Activated CD4-positive, alpha-beta memory T cell treated with anti-CD3 and anti-CD28 coated beads, Interleukin-2, amount 10 ng/mL, durations not matched to agents 7 days and 5 days (primary cell): ENCODE results near the gene BRD8. TPM values are rescaled to one million over a fixed set of nuclear protein-coding genes. Genes with fewer than 3 reads are reported as not detected.
"Not testable (repeated sequence)": the region's sequence is repeated elsewhere in the genome, so short reads cannot be mapped to it uniquely, and the experiment has no call there.

Experiments
- CTCF ChIA-PET: fragments of 350-600 bp; sonication (Branson Sonifier 250); formaldehyde crosslinking; loops from one replicate; lab custom pipeline; 2021; ENCODE audit warnings: antibody characterized with exemption, inconsistent platforms; lab: Charles Lee
- POLR2A ChIA-PET: fragments of 350-600 bp; sonication (Branson Sonifier 250); formaldehyde crosslinking; loops from one replicate; lab custom pipeline; 2021; ENCODE audit warnings: antibody characterized with exemption; lab: Charles Lee
- DNase-seq: peaks from one replicate; pipeline ENCODE4 v3.0.0-alpha.2; 2020
- H3K27ac Mint-ChIP-seq: one replicate; pipeline ENCODE4 v1.8.0; 2021; ENCODE audit warnings: mild to moderate bottlenecking, mixed read lengths
- H3K27me3 Mint-ChIP-seq: one replicate; pipeline ENCODE4 v1.8.0; 2021; ENCODE audit warnings: mixed read lengths
- H3K36me3 Mint-ChIP-seq: one replicate; pipeline ENCODE4 v1.8.0; 2021; ENCODE audit warnings: low read depth, mixed read lengths
- H3K4me1 Mint-ChIP-seq: one replicate; pipeline ENCODE4 v1.8.0; 2021; ENCODE audit warnings: mixed read lengths
- H3K4me3 Mint-ChIP-seq: one replicate; pipeline ENCODE4 v1.8.0; 2021; ENCODE audit warnings: mild to moderate bottlenecking, mixed read lengths
- H3K9me3 Mint-ChIP-seq: one replicate; pipeline ENCODE4 v1.8.0; 2021; ENCODE audit warnings: mixed read lengths
- total RNA-seq, 2 experiments: library from RNA; stranded (reverse); gene quantifications; one replicate each; pipeline ENCODE4 v1.2.3, GENCODE V29; 2021

BRD8 gene
- total RNA-seq, 2 experiments from 2014 or later: 62.9 to 72.7 TPM

GRCh38 chr5:138157626-138158025 is 20.8 kb downstream of the BRD8 start:
- Mint-ChIP-seq H3K4me1 (no peaks in the 10 kb centered on the region), H3K27me3 (peaks cover 4% of the 10 kb centered on the region), H3K36me3 (peaks cover 48% of the 10 kb centered on the region), H3K9me3 (no peaks in the 10 kb centered on the region), H3K4me3 (no peak overlapping the region), H3K27ac (no peak overlapping the region)
- CTCF ChIA-PET: no interaction called here
- POLR2A ChIA-PET: no interaction called here
- DNase-seq: no peak

DNA sequence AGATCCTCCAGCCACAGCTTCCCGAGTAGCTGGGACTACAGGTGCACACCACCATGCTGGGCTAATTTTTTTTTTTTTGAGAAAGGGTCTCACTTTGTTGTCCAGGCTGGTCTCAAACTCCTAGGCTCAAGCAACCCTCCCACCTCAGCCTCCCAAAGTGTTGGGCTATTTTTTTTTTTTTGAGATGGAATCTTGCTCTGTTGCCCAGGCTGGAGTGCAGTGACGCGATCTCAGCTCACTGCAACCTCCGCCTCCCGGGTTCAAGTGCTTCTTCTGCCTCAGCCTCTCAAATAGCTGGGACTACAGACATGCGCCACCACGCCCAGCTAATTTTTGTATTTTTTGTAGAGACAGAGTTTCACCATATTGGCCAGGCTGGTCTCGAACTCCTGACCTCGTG is 22.5 kb downstream of the BRD8 start:
- DNase-seq, H3K4me1 Mint-ChIP-seq, CTCF ChIA-PET, H3K27ac Mint-ChIP-seq, H3K9me3 Mint-ChIP-seq, H3K27me3 Mint-ChIP-seq, H3K4me3 Mint-ChIP-seq: not testable (repeated sequence)
- POLR2A ChIA-PET: interaction anchor here (0.7 kb wide), 1 partner anchor 530 kb away, joined by 4 read pairs; no protein-coding TSS in a partner anchor
- peaks cover 35% of the 10 kb centered on the region for H3K36me3 Mint-ChIP-seq

DNA sequence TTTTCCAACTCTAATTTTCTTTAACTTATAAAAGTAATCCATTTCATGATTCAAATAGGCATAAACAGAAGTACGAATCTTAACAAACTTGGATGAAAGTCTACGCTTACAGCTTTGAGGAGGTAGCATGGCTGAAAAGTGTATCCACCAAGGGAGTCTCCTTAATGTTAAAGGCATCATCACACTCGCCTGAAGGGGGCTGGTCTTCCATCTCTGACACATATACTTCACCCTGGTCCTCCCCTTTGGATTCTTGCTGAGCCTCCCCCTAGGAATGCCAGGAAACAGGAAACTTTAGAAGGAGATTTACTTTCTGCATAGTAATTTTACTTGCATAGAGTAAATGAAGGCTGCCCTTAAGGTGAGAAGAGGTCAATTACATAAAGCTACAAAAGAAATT is 28.9 kb downstream of the BRD8 start:
- no peak for DNase-seq
- H3K9me3 Mint-ChIP-seq: no peaks in the 10 kb centered on the region
- no peak overlapping the region for H3K4me3 Mint-ChIP-seq
- H3K27ac Mint-ChIP-seq: no peak overlapping the region
- no peaks in the 10 kb centered on the region for H3K4me1 Mint-ChIP-seq
- ChIA-PET POLR2A (no interaction called here), CTCF (interaction anchor here (0.9 to 1.6 kb wide), 3 partner anchors 16 to 17 kb away, joined by 3 to 4 read pairs (median 3); no protein-coding TSS in a partner anchor)
- H3K27me3 Mint-ChIP-seq: peaks cover 4% of the 10 kb centered on the region
- H3K36me3 Mint-ChIP-seq: no peaks in the 10 kb centered on the region

DNA sequence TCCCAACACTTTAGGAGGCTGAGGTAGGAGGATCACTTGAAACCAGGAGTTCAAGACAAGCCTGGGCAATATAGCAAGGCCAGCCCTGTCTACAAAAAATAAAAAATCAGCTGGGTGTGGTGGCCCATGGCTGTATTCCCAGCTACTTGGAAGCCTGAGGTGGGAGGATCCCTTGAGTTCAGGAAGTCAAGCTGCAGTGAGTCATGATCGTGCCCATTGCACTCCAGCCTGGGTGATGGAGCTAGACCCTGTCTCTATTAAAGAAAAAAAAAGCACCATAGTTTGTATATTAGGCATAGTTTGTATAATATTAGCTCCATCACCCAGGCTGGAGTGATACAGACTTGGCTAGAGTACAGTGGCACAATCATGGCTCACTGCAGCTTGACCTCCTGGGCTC is 29.6 kb downstream of the BRD8 start:
- POLR2A ChIA-PET: no interaction called here
- H3K36me3 Mint-ChIP-seq: no peaks in the 10 kb centered on the region
- no peak overlapping the region for H3K4me3 Mint-ChIP-seq
- CTCF ChIA-PET: interaction anchor here (1.6 kb wide), 1 partner anchor 15 kb away, joined by 4 read pairs; no protein-coding TSS in a partner anchor
- no peaks in the 10 kb centered on the region for H3K9me3 Mint-ChIP-seq
- no peak for DNase-seq
- no peak overlapping the region for H3K27ac Mint-ChIP-seq
- peaks cover 2% of the 10 kb centered on the region for H3K27me3 Mint-ChIP-seq
- H3K4me1 Mint-ChIP-seq: no peaks in the 10 kb centered on the region

DNA sequence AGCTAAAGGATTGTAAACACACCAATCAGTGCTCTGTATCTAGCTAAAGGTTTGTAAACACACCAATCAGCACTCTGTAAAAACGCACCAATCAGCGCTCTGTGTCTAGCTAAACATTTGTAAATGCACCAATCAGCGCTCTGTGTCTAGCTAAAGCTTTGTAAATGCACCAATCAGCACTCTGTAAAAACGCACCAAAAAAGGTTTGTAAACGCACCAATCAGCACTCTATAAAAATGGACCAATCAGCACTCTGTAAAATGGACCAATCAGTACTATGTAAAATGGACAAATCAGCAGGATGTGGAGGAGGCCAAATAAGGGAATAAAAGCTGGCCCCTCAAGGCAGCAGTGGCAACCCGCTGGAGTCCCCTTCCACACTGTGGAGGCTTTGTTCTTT is 34.9 kb downstream of the BRD8 start:
- H3K27ac Mint-ChIP-seq, H3K27me3 Mint-ChIP-seq, POLR2A ChIA-PET, H3K4me3 Mint-ChIP-seq, H3K9me3 Mint-ChIP-seq, DNase-seq, H3K4me1 Mint-ChIP-seq, H3K36me3 Mint-ChIP-seq: not testable (repeated sequence)
- CTCF ChIA-PET: interaction anchor here (3.1 kb wide), 1 partner anchor 10 kb away, joined by 13 read pairs; no protein-coding TSS in a partner anchor

DNA sequence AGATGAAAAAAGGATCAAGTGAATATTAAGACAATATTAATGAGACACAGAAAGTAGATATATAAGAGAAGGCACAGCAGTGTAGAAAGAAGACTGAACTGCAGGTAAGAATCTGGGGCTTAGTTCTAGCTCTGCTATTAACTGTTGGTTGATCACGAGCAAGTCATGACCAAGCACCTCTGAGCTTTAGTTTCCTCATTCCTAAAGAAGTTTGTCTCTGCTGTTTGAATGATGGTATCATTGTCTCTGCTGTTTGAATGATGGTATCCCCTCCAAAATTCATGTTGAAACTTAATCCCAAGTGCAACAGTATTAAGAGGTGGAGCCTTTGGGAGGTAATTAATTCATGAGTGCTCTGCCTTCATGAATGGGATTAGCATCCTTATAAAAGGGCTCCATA is 36.7 kb downstream of the BRD8 start:
- no peak overlapping the region for H3K4me3 Mint-ChIP-seq

DNA sequence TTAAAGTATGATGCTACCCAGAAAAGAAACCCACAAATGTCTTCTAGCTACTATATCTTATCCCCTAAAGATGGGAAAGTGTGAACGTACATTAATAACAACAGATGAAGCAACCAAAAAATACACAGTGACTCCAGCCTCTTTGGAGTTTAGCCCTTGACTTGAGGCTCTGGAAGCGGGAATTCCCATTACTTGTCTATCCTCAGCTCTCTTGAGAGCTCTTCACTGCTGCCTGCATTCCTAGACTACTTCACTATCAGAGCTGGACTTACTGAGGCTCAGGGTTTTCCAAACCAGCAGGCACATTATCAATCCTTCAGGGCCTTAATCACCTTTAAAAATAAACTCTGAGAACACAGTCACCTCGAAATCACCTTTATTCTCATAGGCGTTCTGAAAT is 38.2 kb downstream of the BRD8 start:
- Mint-ChIP-seq H3K4me1 (no peaks in the 10 kb centered on the region), H3K4me3 (no peak overlapping the region), H3K9me3 (no peaks in the 10 kb centered on the region), H3K27ac (no peak overlapping the region), H3K27me3 (peaks cover 10% of the 10 kb centered on the region), H3K36me3 (no peaks in the 10 kb centered on the region)
- CTCF ChIA-PET: interaction anchor here (1.2 kb wide), 1 partner anchor 62 kb away, joined by 4 read pairs; no protein-coding TSS in a partner anchor
- no peak for DNase-seq
- POLR2A ChIA-PET: no interaction called here

More for the DNA sequence above, 36.7 kb downstream of the BRD8 start:
- no peak for DNase-seq
- no peaks in the 10 kb centered on the region for H3K4me1 Mint-ChIP-seq
- no peaks in the 10 kb centered on the region for H3K9me3 Mint-ChIP-seq
- ChIA-PET POLR2A (no interaction called here), CTCF (interaction anchor here (0.8 kb wide), 1 partner anchor 10 kb away, joined by 3 read pairs; no protein-coding TSS in a partner anchor)
- no peak overlapping the region for H3K27ac Mint-ChIP-seq
- peaks cover 5% of the 10 kb centered on the region for H3K27me3 Mint-ChIP-seq
- no peaks in the 10 kb centered on the region for H3K36me3 Mint-ChIP-seq

GRCh38 chr5:138139781-138140090 is 38.7 kb downstream of the BRD8 start:
- CTCF ChIA-PET: interaction anchor here (1.2 kb wide), 1 partner anchor 62 kb away, joined by 4 read pairs; no protein-coding TSS in a partner anchor
- H3K9me3 Mint-ChIP-seq: no peaks in the 10 kb centered on the region
- no peaks in the 10 kb centered on the region for H3K4me1 Mint-ChIP-seq
- POLR2A ChIA-PET: no interaction called here
- DNase-seq: no peak
- H3K4me3 Mint-ChIP-seq: no peak overlapping the region
- no peaks in the 10 kb centered on the region for H3K36me3 Mint-ChIP-seq
- peaks cover 10% of the 10 kb centered on the region for H3K27me3 Mint-ChIP-seq
- H3K27ac Mint-ChIP-seq: no peak overlapping the region

DNA sequence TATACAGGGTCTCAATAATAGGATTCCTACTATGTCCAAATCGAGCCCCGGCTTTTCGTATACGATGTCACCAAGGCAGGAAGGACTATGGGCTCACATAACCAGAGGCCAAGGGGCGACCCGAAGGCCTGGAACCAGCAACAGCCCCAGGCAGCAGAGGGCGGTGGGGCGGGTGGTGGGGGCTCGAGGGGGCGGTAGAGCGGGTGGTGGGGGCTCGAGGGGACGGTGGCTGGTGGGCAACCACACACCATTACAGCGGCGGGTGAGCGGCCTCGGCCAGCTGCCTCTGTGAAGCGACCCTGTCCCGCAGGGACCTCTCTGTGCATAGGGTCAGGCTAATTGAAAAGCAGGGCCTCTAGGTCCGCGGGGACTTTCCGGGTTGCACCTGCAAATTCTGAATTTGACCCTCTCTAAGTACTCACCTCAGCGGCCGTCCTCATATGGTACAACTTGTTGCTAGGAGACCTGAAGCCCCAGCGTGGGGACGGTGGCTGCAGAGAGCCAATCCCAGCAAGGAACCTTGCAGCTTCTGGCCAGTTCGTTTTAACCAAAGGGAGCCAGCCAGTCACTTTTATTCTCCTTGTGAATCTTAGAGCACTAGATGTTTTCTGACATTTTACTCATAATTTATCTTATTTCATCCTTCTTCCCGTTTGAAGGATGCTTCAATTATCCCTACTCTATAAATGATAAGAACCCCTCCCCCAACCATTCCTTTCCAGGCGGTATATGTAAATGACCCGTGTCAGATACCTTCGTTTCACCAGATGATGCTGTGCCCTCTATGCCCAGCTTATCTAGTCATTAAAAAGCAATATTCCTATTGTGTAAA is 39.3 kb downstream of the BRD8 start, which contains the start of gene NME5:
TSS of gene NME5 (minus strand) at position 480 of the 832 bp plus-strand sequence. CDS start 648 bp downstream, outside the sequence.
- Mint-ChIP-seq H3K9me3 (no peaks in the 10 kb centered on the region), H3K4me1 (no peaks in the 10 kb centered on the region)

GRCh38 chr5:138132543-138132942 is 45.9 kb downstream of the BRD8 start:
- H3K9me3 Mint-ChIP-seq: no peaks in the 10 kb centered on the region
- no peaks in the 10 kb centered on the region for H3K36me3 Mint-ChIP-seq
- CTCF ChIA-PET: interaction anchor here (0.6 to 3.7 kb wide), 21 partner anchors 12 to 505 kb away, joined by 3 to 88 read pairs (median 4); partner anchors contain the start of gene PKD2L2
- no peak overlapping the region for H3K4me3 Mint-ChIP-seq
- POLR2A ChIA-PET: no interaction called here
- no peak for DNase-seq
- peaks cover 24% of the 10 kb centered on the region for H3K27me3 Mint-ChIP-seq
- no peak overlapping the region for H3K27ac Mint-ChIP-seq
- H3K4me1 Mint-ChIP-seq: peaks cover 3% of the 10 kb centered on the region

More for the DNA sequence above, 39.3 kb downstream of the BRD8 start, which contains the start of gene NME5:
- H3K27ac Mint-ChIP-seq: no peak within 1 kb of the TSS
- DNase-seq: no peak
- peaks cover 10% of the 10 kb centered on the region for H3K27me3 Mint-ChIP-seq
- H3K36me3 Mint-ChIP-seq: no peaks in the 10 kb centered on the region
- no peak within 1 kb of the TSS for H3K4me3 Mint-ChIP-seq
- CTCF ChIA-PET: interaction anchor here (1.2 kb wide), 1 partner anchor 61 kb away, joined by 4 read pairs; no protein-coding TSS in a partner anchor
- POLR2A ChIA-PET: no interaction called here

DNA sequence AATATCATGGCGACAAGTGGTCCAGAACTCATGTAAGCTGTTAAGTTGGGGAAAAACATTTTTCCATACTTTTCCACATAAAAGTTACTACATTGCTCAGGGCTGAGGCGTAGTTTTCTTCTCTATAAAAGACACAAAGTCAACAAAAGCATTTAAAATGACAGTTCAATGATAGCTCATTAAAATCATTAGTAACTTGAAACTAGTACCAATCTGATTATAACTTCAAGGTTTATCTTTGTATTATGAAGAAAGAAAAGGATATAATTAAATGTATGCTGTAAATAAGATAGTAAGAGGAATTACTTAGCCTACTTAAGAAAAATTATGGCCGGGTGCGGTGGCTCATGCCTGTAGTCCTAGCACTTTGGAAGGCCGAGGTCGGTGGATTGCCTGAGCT is 49.1 kb downstream of the BRD8 start:
- ChIA-PET POLR2A (interaction anchor here (0.6 kb wide), 1 partner anchor 68 kb away, joined by 3 read pairs; no protein-coding TSS in a partner anchor), CTCF (interaction anchor here (0.5 to 2.0 kb wide), 6 partner anchors 26 to 498 kb away, joined by 3 to 14 read pairs (median 4); no protein-coding TSS in a partner anchor)
- Mint-ChIP-seq H3K4me3 (no peak overlapping the region), H3K27me3 (peaks cover 22% of the 10 kb centered on the region), H3K36me3 (no peaks in the 10 kb centered on the region), H3K27ac (no peak overlapping the region), H3K4me1 (peaks cover 3% of the 10 kb centered on the region), H3K9me3 (no peaks in the 10 kb centered on the region)
- no peak for DNase-seq

DNA sequence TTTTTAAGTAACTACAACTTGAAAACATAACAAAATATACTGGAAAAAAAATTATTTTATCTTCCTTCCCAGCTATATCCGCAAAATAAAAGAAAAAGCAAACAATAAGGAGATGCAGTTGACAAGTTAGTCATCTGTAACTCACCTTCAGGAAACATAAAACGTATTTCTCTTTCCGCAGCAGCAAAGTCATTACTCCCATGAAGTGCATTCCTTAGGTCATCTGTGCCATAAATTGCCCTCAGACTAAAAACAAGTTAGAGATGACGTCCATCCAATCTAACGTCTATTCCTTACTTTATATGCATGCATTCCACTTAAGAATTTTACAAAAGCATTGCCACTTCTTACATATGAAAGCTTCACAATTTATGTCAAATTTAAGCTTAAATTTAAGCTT is 50.1 kb downstream of the BRD8 start:
- ChIA-PET CTCF (interaction anchor here (1.1 to 2.0 kb wide), 2 partner anchors 51 to 59 kb away, joined by 5 to 14 read pairs; no protein-coding TSS in a partner anchor), POLR2A (no interaction called here)
- peaks cover 24% of the 10 kb centered on the region for H3K27me3 Mint-ChIP-seq
- no peak for DNase-seq
- H3K9me3 Mint-ChIP-seq: no peaks in the 10 kb centered on the region
- no peaks in the 10 kb centered on the region for H3K36me3 Mint-ChIP-seq
- H3K4me3 Mint-ChIP-seq: no peak overlapping the region
- H3K4me1 Mint-ChIP-seq: peaks cover 2% of the 10 kb centered on the region
- no peak overlapping the region for H3K27ac Mint-ChIP-seq

- Mint-ChIP-seq H3K27me3 (peaks cover 21% of the 10 kb centered on the region), H3K4me1 (no peaks in the 10 kb centered on the region), H3K27ac (no peak overlapping the region), H3K9me3 (no peaks in the 10 kb centered on the region), H3K36me3 (no peaks in the 10 kb centered on the region), H3K4me3 (no peak overlapping the region)
- ChIA-PET CTCF (interaction anchor here (1.1 kb wide), 1 partner anchor 79 kb away, joined by 3 read pairs; no protein-coding TSS in a partner anchor), POLR2A (no interaction called here)
- no peak for DNase-seq
Measured at GRCh38 chr5:138115254-138115653, 63.2 kb downstream of the BRD8 start.
